GM21447 (cell line): Measurements from ENCODE around the gene SMURF1.
"Not testable (repeated sequence)": the region's sequence is repeated elsewhere in the genome, so short reads cannot be mapped to it uniquely, and the experiment has no call there.

Experiments
- ATAC-seq: cut with Tn5 transposase; IDR thresholded peaks from one replicate; pipeline ENCODE4 v1.9.1; 2021; ENCODE audit not compliant: unreplicated experiment

SMURF1 gene

DNA sequence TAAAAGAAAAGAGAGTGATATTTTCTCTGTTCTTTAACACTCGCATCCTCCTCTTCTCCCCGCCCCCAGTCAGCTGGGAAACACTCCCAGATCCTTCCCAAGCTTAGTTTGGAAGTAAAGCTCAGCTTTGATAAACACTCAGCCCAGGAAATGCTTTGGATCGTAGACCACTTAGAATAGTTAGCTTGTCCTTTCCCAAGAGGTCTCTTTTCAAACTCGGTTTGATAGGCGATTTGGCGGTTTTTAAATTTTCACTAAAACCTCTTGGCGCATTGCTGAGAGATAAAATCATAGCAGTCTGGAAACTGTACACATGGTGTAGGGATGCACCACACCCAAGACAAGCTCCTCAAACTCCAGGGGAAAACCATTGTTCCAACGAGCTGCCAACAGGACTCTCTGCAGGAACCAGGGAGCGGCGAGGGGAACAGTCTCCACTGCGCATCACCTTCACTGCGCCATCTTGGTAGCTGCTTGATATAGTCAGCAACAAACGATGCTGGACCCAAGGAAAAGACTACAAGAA lies 22.3 kb downstream of the SMURF1 start:
- ATAC-seq = no peak

DNA sequence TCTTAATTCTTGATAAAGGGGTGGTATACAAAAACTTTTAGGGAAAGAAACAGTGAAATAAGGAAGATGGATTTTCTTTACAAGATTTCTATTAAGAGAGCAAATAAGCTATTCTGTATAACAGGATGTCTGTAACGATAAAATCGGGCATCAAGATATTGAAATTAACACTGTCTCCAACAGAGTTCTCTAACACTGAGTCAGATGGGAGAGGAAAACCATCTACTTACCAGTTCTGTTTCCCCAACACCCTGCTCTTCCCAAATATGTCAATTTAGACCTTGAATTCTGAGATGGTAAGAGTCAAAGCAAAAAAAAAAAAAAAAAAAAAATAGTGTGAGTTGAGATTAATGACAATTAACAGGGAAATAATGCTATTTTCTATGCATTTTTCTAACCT lies 23.0 kb downstream of the SMURF1 start:
- ATAC-seq = no peak

DNA sequence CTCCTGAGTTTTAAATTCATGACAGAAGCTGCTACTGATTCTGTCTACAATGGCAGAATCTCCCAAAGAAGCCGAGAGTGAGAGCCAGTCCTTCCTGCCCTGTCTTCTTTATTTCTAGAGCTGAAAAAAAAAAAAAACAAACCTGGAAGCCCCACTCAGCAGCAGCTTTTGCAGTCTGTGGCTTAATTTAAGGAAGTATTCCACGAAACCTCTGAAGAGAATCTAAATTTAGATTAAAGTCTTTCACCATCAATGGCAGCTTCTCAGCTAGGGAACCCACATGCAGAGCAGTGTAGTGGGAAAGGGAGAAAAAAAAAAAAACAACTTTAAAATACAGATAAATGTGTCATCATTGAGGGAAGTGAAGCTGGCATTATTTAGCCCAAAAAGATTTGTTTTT lies 23.4 kb downstream of the SMURF1 start:
- no peak for ATAC-seq

DNA sequence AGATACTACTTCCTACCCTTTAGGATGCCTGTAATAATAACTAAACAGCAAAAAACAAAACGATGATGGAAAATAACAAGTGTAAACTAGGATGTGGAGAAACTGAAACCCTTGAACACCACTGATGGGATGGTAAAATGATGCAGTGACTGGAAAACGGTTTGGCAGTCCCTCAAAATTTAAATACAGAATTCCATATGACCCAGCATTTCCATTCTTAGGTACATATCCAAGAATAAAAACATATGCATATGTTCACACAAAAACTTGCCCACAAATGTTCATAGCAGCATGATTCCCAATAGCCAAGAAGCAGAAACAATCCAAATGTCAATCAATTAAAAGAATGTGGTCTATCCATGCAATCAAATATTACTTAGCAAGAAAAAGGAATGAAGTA lies 25.8 kb downstream of the SMURF1 start:
- ATAC-seq = no peak

DNA sequence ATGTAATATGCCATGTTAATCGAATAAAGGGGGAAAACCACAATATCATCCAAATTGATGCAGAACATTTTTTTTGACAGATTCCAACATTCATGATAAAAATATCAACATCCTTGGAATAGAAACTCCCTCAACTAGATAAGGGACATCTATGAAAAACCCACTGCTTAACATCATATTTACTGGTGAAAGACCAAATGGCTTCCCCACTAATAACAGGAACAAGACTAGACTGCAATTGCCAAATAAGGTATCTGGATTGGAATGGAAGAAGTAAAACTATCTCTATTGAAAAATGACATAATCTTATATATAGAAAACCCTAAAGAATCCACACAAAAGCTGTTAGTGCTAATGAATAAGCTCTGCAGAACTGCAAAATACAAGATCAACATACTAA lies 27.8 kb downstream of the SMURF1 start:
- no peak for ATAC-seq

DNA sequence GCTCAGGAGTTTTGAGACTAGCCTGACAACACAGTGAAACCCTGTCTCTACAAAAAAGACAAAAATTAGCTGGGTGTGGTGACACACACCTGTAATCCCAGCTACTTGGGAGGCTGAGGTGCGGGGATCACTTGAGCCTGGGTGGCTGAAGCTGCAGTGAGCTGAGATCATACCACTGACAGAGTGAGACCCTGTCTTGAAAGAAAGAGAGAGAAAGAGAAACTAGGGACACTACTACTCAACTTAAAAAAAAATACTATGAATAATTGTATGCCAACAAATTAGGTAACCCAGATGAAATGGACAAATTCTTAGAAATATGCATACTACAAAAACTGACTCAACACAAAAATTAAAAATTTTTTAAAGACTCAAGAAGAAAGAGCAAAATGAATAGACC lies 28.5 kb downstream of the SMURF1 start:
- no peak for ATAC-seq

DNA sequence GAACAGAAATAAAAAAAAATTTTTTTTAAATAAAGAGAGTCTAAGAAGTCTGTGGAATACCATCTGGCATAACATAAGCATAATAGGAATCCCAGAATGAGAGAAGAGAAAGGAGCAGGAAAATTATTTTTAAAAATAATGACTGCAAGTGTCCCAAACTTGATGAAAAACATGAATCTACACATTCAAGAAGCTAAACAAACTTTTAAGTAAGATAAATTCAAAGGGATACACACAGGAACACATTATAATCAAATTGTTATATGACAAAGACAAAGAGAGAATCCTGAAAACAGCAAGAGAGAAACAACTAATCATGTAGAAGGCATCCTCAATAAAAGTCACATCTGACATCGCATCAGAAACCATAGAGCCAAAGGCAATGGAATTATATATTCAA lies 30.9 kb downstream of the SMURF1 start:
- ATAC-seq = no peak

DNA sequence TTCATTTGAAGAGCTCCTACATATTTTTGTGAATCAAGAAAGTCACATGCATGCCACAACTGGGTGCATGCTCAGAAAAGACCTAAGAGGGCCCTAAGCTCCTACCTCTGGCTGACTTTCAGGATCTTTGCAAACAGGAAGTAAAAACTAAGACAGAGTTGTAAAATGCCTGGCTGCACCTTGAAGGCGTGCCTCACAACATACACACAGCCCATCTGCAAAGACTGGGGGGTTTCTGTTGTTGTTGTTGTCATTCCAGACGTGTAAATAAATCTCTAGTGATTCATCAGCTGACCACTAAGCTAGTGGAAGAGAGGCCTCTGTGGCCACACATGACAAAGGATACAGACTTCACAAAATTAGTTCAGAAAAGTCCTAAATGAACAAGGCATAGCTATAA lies 31.8 kb downstream of the SMURF1 start:
- ATAC-seq = peak; percentile 90

DNA sequence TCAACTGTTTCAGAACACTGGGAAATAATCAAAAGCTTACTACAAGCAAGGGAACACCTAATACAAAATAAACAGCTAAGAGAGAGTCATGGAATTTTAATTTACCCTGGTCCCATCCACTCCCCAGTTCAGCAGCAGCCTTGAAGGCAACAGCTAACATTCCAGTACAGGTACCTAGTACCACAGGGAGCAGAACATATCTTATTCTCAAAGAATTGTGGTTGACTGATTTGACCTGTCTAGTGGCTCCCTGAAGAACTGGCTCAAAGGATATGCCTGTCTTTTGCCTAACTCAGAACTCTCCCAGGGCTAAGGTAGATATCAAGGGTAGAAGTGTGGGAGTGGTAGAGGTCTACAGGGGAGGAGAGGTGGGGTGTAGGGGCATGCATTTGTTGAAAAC lies 32.3 kb downstream of the SMURF1 start:
- peak; percentile 25 for ATAC-seq

DNA sequence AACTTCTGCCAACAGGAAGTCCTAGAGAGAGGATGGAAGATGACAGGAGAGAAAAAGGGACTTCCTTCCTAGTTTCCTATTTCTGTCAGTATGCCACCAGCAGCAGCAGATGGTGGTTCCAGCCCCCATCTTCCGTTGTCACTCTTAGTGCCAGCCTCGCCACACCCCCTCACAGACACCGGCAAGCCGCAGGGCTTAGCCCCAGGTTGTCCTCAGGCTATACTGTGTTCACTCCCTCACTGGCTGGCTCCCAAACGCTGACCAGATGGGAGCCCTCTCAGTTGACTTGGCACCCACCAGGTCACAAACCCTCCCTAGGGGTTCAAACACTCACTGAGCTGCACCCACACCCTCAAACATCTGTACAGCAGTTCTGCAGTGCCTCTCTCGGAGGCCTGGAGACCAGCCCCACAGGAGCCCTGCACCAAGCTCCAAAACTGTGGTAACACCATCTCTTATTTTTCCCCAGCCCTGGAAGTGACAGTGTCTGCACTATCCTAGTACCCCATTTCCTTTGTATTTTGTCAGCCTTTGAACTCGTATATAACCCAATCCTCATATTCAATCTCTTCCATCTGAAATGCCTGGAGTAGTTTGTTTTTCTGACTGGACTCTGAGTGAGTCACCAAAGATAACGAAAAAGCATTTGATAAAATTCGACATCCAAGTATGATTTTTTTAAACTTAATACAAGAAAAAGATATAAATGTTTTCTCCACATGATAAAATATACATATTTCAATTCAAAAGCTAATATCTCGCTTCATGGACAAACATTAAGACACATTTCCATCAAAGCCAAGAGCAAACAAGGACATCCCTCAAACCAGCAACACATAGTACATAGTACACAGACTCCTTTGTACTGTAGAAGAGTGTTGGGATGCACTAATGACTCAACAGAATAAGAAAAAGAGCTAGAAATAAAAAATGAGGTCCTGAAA lies 34.5 kb downstream of the SMURF1 start:
- ATAC-seq = no peak

DNA sequence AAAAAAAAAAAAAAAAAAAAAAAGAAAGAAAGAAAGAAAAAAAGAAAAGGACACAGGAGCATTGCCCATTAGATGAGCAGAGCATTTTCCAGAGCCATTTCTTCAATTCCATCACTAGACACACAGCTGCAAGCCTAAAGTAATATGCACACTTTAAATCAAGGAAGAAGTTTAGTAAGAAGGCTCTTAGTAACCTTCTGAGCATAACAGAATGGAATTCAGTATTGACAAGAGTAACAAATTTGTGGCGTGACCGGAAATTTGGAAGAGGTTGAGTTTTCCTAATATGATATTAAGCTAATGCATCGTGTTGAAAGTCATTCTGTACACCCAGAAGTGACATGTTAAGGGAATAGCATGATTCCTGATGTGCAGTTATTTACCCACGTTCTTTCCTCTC lies 35.3 kb downstream of the SMURF1 start:
- no peak for ATAC-seq

DNA sequence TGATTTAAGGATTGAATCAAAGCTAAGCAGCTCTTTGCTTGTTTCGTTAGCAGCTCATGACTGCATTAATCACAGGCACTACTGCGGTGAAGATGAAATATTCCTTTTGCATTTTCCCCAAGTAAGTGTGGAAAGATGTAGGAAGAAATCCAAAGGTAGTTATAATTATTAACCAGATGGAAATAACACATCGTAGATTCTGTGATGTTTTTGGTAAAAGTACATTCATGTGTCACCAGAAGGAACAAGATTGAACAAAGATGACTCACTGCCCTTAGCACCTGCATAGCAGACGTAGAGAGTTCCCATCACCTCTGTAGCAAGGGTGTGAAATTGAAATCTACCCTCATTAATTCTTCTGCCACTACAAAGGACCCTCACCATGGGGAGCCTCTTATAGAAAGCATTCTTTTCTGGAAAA lies 37.1 kb downstream of the SMURF1 start:
- no peak for ATAC-seq

DNA sequence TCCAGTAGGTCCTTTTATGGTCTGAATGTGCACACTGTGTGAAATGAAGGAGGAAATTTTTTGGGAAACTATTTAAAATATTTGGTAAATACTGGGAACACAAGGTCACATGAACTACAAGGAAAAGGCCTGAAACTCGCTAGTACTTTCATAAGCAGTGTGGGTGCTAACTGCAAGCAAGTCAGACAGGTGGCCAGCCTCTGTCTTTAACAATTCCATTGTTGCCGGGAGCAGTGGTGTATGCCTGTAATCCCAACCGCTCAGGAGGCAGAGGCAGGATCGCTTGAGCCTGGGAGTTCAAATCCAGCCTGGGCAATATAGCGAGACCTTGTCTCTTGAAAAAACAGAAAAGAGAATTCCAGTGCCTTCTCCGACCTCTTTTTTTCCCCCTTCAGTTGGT lies 37.5 kb downstream of the SMURF1 start:
- no peak for ATAC-seq

DNA sequence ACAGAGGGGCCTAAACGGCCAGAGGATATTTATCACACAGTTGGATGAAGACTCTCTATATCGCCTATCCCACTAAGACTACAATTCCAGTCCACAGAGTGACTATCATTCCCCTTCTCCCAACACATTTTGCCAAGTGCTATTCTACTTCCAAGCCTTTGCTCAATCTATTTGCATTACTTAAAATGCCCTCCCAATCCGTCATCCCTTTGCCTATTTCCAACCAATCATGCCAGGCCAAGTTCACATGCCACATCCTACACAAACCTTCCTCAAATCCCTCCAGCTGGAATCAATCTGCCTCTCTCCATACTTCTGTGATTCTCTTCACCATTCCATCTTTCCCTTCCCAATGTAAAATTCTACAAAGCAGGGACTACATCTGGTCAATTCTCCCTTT lies 38.2 kb downstream of the SMURF1 start:
- ATAC-seq = no peak

DNA sequence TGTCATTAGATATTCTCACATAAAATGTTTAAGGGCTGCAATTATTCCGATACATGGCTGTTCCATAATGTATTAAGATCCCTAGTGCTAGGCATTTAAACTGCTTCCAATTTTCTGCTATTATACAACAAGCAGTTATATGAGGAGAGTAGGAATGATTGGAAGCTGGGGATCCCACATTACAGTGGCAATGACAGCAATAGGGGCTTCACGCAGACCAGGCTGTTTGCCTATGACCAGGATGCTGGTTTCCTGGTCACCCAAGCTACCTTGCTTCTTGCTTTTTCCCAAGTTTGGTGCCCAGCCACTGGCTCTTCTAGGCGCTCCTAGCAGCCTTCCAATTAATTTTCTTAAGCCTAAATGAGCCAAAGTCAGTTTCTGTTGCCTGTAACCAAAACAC lies 39.3 kb downstream of the SMURF1 start:
- ATAC-seq = no peak

DNA sequence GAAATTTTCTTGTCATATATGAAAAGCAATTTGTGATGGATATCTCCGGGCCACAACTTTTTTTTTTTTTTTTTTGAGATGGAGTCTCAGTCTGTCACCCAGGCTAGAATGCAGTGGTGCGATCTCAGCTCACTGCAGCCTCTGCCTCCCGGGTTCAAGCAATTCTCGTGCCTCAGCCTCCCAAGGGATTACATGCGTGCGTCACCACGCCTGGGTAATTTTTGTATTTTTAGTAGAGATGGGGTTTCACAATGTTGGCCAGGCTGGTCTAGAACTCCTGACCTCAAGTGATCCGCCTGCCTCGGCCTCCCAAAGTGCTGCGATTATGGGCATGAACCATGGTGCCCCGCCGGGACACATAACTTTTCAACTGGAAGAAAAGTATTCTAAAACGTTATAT lies 40.1 kb downstream of the SMURF1 start:
- not testable (repeated sequence) for ATAC-seq

DNA sequence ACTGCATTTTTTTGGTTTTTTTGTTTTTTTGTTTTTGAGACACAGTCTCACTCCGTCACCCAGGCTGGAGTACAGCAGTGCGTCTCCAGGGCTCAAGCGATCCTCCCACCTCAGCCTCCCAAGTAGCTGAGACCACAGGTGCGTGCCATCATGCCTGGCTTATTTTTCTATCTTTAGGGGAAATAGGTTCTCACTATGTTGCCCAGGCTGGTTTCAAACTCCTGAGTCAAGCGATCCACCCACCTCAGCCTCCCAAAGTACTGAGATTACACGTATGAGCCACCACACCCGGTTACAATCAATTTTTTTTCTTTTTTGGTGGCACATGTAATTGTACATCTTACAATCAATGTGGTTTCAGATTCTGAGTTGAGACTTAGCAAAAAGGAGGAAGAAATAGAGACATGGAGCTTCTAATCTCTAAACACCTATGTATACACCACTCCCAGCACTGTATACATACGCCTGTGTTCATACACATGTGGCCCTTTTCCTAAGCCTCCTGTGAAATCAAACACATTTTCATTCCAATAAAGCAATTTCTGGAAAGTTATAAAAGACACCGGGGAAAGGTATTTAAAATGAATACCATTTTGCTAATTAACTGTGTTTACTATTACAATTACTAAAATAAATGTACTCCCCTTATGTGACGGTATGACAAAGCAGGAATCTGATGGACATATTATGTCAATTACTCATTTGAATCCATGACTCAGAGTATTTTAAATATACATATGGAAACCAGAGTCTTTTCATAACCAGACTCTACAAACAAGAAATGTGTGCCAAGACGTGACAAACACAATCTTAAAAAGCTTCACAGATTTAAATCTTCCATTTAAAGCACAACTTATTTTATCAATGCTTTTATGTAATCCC lies 40.9 kb downstream of the SMURF1 start:
- ATAC-seq = no peak

DNA sequence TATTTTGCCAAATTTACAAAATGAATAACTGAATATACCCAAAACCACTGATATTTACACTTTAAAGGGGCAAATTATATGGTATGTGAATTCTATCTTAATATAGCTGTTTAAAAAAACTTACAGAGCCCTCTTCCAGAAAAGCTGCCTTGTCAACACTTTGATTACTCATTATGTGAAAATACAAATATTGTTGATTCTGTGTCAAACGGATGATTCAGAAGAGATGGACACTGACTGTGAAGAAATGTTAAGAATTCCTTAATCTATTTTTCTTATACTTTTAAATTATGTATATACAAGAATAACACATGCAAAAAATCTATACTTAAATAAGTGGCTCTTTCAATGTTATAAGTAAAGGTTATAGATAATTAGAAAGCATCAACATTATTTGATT lies 41.5 kb downstream of the SMURF1 start:
- no peak for ATAC-seq

DNA sequence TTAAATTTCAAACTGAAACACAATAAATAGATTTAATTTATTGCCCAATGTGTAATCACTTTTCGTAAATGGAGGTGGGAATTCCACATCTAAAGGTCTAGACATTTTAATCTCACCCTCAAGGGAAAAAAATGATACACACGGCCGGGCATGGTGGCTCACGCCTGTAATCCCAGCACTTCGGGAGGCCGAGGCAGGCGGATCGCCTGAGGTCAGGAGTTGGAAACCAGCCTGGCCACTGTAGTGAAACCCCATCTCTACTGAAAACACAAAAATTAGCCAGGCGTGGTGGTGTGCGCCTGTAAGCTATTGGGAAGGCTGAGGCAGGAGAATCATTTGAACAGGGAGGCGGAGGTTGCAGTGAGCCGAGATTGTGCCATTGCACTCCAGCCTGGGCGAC lies 42.4 kb downstream of the SMURF1 start:
- not testable (repeated sequence) for ATAC-seq

DNA sequence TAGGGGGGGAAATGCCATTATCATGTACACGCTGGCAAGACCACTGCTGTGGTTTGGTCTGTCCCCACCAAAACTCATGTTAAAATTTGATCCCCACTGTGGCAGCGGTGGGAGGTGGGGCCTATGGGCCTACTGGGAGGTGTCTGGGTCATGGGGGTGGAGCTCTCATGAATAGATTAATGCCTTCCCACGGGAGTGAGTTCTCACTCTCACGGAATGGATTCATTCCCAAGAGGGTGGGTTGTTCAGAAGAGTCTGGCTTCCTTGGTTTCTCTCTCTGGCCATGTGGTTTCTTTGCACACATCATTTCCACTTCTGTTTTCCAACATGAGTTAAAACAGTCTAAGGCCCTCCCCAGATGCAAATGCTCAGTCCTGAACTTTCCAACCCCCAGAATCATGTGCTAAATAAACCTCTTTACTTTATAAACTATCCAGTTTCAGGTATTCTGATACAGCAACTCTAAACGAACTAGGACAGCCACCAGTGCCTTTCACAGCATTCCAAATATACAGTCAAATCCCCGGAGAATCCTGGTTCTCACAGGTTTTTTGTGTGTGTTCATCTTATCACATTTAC lies 44.3 kb downstream of the SMURF1 start:
- no peak for ATAC-seq

DNA sequence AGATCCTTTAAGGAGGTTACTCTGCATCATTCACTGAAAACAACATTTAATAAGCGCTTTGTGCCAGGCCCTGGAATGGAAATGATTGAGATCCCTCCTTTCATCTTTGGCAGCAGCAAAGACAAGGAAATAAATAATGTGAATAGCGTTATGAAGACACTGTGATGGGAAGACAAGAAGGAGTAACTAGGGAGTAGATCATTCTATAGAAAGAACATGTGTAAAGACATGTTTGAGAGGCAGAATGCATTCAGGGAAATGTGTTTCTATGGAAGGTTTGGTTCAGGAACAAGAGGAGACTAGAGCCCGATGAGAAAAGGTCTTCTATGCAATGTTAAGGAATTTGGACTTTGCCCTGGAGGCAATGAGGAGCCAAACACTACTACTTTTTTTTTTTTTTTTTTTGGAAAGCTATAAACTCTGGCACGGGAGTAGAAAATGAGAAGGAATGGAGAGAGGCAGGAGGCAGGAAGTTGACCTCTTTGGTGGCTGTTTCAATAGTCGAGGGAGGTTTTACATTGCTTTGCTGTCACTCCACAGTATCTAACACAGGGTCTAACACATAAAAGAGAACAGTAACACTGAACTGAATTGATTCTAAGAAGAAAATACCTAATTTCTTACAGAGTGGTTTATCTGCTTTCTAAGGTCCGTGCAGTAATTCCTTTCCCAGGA lies 44.9 kb downstream of the SMURF1 start:
- ATAC-seq = no peak
